Neural cell (in vitro differentiated cells): ENCODE measurements around the gene LCLAT1. TPM values are rescaled to one million over a fixed set of nuclear protein-coding genes. Genes with fewer than 3 reads are reported as not detected.

Source experiments
- H2AFZ ChIP-seq: fragments of 200-600, 300-800 bp; sonication (generic), shearing (Covaris generic); 2 replicates; pipeline ENCODE4 v1.6.0; 2014; ENCODE audit warnings: low read depth, mild to moderate bottlenecking, antibody characterized with exemption, low read length, moderate library complexity
- H3F3A ChIP-seq: fragments of 200-600 bp; shearing (Covaris generic); 2 replicates; pipeline ENCODE4 v1.6.1; 2016; ENCODE audit warnings: mild to moderate bottlenecking, moderate library complexity, mixed read lengths, antibody characterized with exemption, low read length; ENCODE audit not compliant: insufficient read depth, poor library complexity, severe bottlenecking
- H3K27ac ChIP-seq: fragments of 200-600, 300-800 bp; sonication (generic), shearing (Covaris generic); 2 replicates; pipeline ENCODE4 v1.5.1; 2014; ENCODE audit warnings: mild to moderate bottlenecking, low read length, moderate library complexity
- H3K27me3 ChIP-seq: fragments of 300-800, 200-600 bp; sonication (generic), shearing (Covaris generic); 2 replicates; pipeline ENCODE4 v1.6.0; 2014; ENCODE audit warnings: mild to moderate bottlenecking, low read depth, low read length, moderate library complexity; ENCODE audit not compliant: insufficient read depth
- H3K36me3 ChIP-seq: fragments of 300-800, 200-600 bp; sonication (generic), shearing (Covaris generic); 2 replicates; pipeline ENCODE4 v1.5.1; 2014; ENCODE audit warnings: mild to moderate bottlenecking, antibody characterized with exemption, low read length, moderate library complexity; ENCODE audit not compliant: insufficient read depth
- H3K4me2 ChIP-seq: fragments of 300-800, 200-600 bp; sonication (generic), shearing (Covaris generic); 2 replicates; pipeline ENCODE4 v1.6.0; 2014; ENCODE audit warnings: mild to moderate bottlenecking, low read length
- H3K4me3 ChIP-seq: fragments of 300-800, 200-600 bp; sonication (generic), shearing (Covaris generic); 2 replicates; pipeline ENCODE4 v1.5.1; 2014; ENCODE audit warnings: mild to moderate bottlenecking, low read length, moderate library complexity
- H3K79me2 ChIP-seq: fragments of 200-600 bp; shearing (Covaris generic); replicated peaks from 2 replicates; pipeline ENCODE4 v1.6.0; 2014; ENCODE audit warnings: mild to moderate bottlenecking, low read length, moderate library complexity; ENCODE audit not compliant: insufficient read depth
- H3K9ac ChIP-seq: fragments of 300-800, 200-600 bp; sonication (generic), shearing (Covaris generic); 2 replicates; pipeline ENCODE4 v1.6.1; 2016; ENCODE audit warnings: mild to moderate bottlenecking, low read length, mixed read lengths
- H3K9me2 ChIP-seq: fragments of 200-600 bp; shearing (Covaris generic); 2 replicates; pipeline ENCODE4 v1.6.1; 2016; ENCODE audit warnings: mild to moderate bottlenecking, low read length, mixed read lengths; ENCODE audit not compliant: insufficient read depth
- H3K9me3 ChIP-seq: fragments of 200-600, 300-800 bp; sonication (generic), shearing (Covaris generic); 2 replicates; pipeline ENCODE4 v1.6.1; 2016; ENCODE audit warnings: mild to moderate bottlenecking, mixed run types, low read length, moderate library complexity, mixed read lengths
- H4K20me1 ChIP-seq: fragments of 200-600 bp; shearing (Covaris generic); 2 replicates; pipeline ENCODE4 v1.6.1; 2016; ENCODE audit warnings: mild to moderate bottlenecking, mixed run types; ENCODE audit not compliant: insufficient read depth
- EP300 ChIP-seq: fragments of 450-650 bp; conservative IDR thresholded peaks from 2 replicates; pipeline ENCODE4 v1.6.1; 2014; ENCODE audit warnings: antibody characterized with exemption, mild to moderate bottlenecking, moderate library complexity; ENCODE audit not compliant: poor library complexity, severe bottlenecking
- EZH2 ChIP-seq: fragments of 200-600, 300-800 bp; shearing (Covaris generic), sonication (generic); IDR thresholded peaks from 2 replicates; pipeline ENCODE4 v1.6.1; 2014; ENCODE audit warnings: antibody characterized with exemption, low read length, borderline replicate concordance, mild to moderate bottlenecking; ENCODE audit not compliant: insufficient read depth, poor library complexity, severe bottlenecking
- MXI1 ChIP-seq: fragments of 450-650 bp; conservative IDR thresholded peaks from 2 replicates; pipeline ENCODE4 v1.6.1; 2014; ENCODE audit warnings: antibody characterized with exemption, mild to moderate bottlenecking; ENCODE audit not compliant: poor library complexity, severe bottlenecking
- POLR2AphosphoS5 ChIP-seq: IDR thresholded peaks from 2 replicates; pipeline ENCODE4 v1.6.1; 2012
- RAD21 ChIP-seq: fragments of 450-650 bp; conservative IDR thresholded peaks from 2 replicates; pipeline ENCODE4 v1.6.1; 2014; ENCODE audit warnings: antibody characterized with exemption, mild to moderate bottlenecking, moderate library complexity
- SMC3 ChIP-seq: fragments of 450-650 bp; conservative IDR thresholded peaks from 2 replicates; pipeline ENCODE4 v1.6.1; 2014; ENCODE audit warnings: antibody characterized with exemption, mild to moderate bottlenecking, moderate library complexity; ENCODE audit not compliant: poor library complexity
- TAF1 ChIP-seq: IDR thresholded peaks from 2 replicates; pipeline ENCODE4 v1.6.1; 2012; ENCODE audit warnings: low read depth
- polyA plus RNA-seq: library from polyadenylated mRNA; depleted of rRNA; stranded (reverse); fragments of >200 nt; gene quantifications from 2 replicates; pipeline ENCODE4 v1.2.3, GENCODE V29; 2014
- TF ChIP-seq, protein P1 (sequence below): IDR thresholded peaks from 2 replicates; pipeline ENCODE4 v1.6.1; 2012; ENCODE audit warnings: borderline replicate concordance
- TF ChIP-seq, protein P2 (sequence below): fragments of 450-650 bp; IDR thresholded peaks from 2 replicates; pipeline ENCODE4 v1.5.1; 2014; ENCODE audit warnings: antibody characterized with exemption, mild to moderate bottlenecking, moderate library complexity; ENCODE audit not compliant: poor library complexity, severe bottlenecking

LCLAT1 gene
- polyA plus RNA-seq, 1 donor from 2014 or later = 5.8 TPM

DNA sequence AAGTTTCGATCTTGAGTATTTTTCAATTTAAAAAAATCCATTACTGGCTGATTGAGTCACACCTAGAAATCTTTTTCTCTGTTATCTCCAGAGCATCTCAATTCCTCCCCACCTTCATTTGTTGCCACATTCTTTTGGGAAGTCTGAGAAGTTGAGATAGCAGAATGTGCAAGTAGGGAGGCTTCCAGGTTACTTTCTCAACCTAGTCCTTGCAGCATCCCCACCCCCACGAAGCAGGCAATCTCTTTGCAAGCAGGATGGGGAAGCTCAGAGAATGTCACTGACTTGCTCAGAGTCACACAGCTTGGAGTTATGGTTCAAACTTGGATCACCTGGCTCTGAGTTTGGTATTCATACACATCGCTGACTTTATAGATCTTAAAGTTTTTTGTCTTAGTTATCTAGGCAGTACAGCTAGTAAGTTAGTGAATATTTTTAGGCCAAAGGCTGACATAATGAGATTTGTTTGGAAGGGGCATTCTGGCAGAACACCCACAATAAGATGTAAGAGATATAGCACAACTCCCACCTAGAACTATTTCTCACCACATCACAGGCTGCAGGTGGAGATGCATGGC, 25.9 kb upstream of the LCLAT1 start:
- H3K27ac ChIP-seq = peak overlapping the region; percentile 92

DNA sequence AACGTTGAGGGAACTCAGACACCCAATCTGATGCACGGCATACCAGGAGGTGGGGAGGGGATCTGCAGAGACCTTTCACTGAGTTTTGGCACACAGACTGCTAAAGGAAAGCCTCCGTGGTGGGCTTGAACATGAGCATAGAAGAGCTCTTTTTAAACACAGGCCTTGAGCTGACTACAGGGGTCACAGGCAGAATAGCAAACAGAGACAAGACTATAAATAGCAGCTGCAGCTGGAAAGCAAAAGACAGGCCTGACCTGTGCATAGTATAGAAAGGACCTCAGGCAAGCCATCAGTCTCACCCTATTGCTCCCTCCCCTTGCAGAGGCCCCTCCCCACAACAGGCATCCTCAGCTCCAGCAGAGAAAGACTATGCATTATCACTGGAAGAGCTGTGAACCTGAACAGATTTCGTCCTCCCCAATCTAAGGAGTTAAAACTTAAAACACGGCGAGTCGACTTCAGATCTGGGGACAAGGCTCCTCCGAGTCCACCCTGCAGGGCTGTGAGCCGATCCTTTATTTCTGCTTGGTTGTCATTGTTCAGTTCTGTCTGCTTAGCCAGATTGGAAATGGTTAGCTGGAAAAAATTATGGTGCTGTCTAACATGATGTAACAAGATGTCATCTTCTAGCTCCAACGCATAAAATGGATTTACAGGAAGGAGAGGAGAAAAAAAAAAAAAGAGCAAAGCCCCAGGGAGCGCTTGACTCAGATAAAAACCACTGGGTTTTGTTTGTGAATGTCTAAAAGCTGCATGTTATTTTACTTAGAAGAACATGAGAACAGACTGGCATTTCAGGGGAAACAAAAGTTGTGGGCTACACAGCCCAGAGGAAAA, 25.2 kb upstream of the LCLAT1 start:
- TF ChIP-seq POLR2AphosphoS5 = peak; percentile 68
- no peak for TF ChIP-seq EZH2
- peak; percentile 39 for TF ChIP-seq RAD21
- TF ChIP-seq TAF1 = no peak
- peak; percentile 53 for TF ChIP-seq SMC3
- peak; percentile 79 for TF ChIP-seq EP300
- TF ChIP-seq, protein P1, sequence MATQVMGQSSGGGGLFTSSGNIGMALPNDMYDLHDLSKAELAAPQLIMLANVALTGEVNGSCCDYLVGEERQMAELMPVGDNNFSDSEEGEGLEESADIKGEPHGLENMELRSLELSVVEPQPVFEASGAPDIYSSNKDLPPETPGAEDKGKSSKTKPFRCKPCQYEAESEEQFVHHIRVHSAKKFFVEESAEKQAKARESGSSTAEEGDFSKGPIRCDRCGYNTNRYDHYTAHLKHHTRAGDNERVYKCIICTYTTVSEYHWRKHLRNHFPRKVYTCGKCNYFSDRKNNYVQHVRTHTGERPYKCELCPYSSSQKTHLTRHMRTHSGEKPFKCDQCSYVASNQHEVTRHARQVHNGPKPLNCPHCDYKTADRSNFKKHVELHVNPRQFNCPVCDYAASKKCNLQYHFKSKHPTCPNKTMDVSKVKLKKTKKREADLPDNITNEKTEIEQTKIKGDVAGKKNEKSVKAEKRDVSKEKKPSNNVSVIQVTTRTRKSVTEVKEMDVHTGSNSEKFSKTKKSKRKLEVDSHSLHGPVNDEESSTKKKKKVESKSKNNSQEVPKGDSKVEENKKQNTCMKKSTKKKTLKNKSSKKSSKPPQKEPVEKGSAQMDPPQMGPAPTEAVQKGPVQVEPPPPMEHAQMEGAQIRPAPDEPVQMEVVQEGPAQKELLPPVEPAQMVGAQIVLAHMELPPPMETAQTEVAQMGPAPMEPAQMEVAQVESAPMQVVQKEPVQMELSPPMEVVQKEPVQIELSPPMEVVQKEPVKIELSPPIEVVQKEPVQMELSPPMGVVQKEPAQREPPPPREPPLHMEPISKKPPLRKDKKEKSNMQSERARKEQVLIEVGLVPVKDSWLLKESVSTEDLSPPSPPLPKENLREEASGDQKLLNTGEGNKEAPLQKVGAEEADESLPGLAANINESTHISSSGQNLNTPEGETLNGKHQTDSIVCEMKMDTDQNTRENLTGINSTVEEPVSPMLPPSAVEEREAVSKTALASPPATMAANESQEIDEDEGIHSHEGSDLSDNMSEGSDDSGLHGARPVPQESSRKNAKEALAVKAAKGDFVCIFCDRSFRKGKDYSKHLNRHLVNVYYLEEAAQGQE = peak; percentile 64
- Histone ChIP-seq H3K27me3 (no peaks in the 10 kb centered on the region), H3K9me2 (no peaks in the 10 kb centered on the region), H4K20me1 (no peaks in the 10 kb centered on the region), H3K9me3 (no peaks in the 10 kb centered on the region), H3K27ac (peak overlapping the region; percentile 92), H3K9ac (peak overlapping the region; percentile 61), H2AFZ (peak overlapping the region; percentile 83), H3K4me3 (peak overlapping the region; percentile 50), H3F3A (no peaks in the 10 kb centered on the region), H3K79me2 (no peaks in the 10 kb centered on the region), H3K36me3 (no peaks in the 10 kb centered on the region), H3K4me2 (peak overlapping the region; percentile 71)

More for the DNA sequence above, 25.9 kb upstream of the LCLAT1 start:
- peak overlapping the region; percentile 61 for H3K9ac ChIP-seq
- H3K4me3 ChIP-seq = peak overlapping the region; percentile 50
- no peaks in the 10 kb centered on the region for H3K79me2 ChIP-seq
- no peaks in the 10 kb centered on the region for H3K27me3 ChIP-seq
- no peaks in the 10 kb centered on the region for H3K9me2 ChIP-seq
- H3F3A ChIP-seq = no peaks in the 10 kb centered on the region
- no peaks in the 10 kb centered on the region for H3K36me3 ChIP-seq
- peak overlapping the region; percentile 83 for H2AFZ ChIP-seq
- H4K20me1 ChIP-seq = no peaks in the 10 kb centered on the region
- TF ChIP-seq EZH2 (no peak), MXI1 (no peak), EP300 (no peak), TAF1 (no peak), POLR2AphosphoS5 (no peak), SMC3 (no peak), RAD21 (no peak)
- TF ChIP-seq, protein P2, sequence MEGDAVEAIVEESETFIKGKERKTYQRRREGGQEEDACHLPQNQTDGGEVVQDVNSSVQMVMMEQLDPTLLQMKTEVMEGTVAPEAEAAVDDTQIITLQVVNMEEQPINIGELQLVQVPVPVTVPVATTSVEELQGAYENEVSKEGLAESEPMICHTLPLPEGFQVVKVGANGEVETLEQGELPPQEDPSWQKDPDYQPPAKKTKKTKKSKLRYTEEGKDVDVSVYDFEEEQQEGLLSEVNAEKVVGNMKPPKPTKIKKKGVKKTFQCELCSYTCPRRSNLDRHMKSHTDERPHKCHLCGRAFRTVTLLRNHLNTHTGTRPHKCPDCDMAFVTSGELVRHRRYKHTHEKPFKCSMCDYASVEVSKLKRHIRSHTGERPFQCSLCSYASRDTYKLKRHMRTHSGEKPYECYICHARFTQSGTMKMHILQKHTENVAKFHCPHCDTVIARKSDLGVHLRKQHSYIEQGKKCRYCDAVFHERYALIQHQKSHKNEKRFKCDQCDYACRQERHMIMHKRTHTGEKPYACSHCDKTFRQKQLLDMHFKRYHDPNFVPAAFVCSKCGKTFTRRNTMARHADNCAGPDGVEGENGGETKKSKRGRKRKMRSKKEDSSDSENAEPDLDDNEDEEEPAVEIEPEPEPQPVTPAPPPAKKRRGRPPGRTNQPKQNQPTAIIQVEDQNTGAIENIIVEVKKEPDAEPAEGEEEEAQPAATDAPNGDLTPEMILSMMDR = no peak
- TF ChIP-seq, protein P1 = no peak
- H3K9me3 ChIP-seq = no peaks in the 10 kb centered on the region
- peak overlapping the region; percentile 71 for H3K4me2 ChIP-seq
